OCI-LY1 (cell line): Measurements from ENCODE around the gene STK32C.

ENCODE experiments used
- EZH2 ChIP-seq: fragments of 200-600 bp; sonication (generic), shearing (Covaris generic); IDR thresholded peaks from 2 replicates; pipeline ENCODE4 v1.8.0; 2017; ENCODE audit warnings: borderline replicate concordance, mixed run types, mild to moderate bottlenecking, antibody characterized with exemption, low read length, moderate library complexity, mixed read lengths
- TF ChIP-seq, protein P1 (sequence below): fragments of 200-600 bp; sonication (generic), shearing (Covaris generic); IDR thresholded peaks from 2 replicates; pipeline ENCODE4 v1.5.1; 2017; ENCODE audit warnings: mild to moderate bottlenecking, antibody characterized with exemption, low read length, moderate library complexity, mixed read lengths

DNA sequence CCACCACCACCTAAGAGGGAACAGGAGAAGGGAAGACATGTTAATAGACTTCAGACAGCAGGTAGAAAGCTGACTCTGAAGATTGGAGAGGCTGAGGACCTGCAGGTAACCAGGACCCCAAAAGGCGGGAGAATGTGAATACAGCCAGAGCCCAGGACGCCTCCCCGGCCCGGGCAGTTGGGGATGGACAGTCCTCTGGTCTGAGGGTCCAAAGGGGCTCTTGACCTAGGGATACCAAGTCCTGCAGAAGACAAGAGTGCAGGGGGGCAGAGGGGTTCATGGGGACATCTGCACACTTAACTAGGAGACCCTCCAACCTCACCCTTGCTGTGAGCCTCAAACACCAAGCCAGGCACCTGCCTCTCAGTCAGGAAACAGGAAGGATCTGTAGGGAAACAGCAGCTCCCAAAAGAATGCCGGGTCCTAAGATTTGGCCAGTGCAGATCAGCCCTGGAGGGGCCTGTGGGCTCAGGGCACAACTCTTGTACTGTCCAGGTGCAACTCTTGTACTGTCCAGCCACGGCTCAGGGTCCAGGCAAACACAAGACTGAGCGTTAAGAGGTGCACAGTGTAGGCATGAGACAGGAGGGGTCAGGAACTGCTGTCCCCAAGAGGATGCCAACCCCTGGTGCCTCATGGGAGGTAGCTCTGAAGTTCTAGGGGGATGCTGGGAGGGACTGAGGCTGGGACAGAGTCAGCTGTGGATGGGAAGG lies 2.3 kb upstream of the STK32C start:
- TF ChIP-seq, protein P1, sequence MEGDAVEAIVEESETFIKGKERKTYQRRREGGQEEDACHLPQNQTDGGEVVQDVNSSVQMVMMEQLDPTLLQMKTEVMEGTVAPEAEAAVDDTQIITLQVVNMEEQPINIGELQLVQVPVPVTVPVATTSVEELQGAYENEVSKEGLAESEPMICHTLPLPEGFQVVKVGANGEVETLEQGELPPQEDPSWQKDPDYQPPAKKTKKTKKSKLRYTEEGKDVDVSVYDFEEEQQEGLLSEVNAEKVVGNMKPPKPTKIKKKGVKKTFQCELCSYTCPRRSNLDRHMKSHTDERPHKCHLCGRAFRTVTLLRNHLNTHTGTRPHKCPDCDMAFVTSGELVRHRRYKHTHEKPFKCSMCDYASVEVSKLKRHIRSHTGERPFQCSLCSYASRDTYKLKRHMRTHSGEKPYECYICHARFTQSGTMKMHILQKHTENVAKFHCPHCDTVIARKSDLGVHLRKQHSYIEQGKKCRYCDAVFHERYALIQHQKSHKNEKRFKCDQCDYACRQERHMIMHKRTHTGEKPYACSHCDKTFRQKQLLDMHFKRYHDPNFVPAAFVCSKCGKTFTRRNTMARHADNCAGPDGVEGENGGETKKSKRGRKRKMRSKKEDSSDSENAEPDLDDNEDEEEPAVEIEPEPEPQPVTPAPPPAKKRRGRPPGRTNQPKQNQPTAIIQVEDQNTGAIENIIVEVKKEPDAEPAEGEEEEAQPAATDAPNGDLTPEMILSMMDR = no peak
- no peak for TF ChIP-seq EZH2
